HCT116 (cell line): ENCODE data around the gene PCMTD2. TPM values are rescaled to one million over a fixed set of nuclear protein-coding genes. Genes with fewer than 3 reads are reported as not detected.

Experiments used
- ATAC-seq: fragments of 200-7000 bp; cut with Tn5 transposase; 2 replicates; pipeline ENCODE4 v1.9.1; 2020; ENCODE audit warnings: mild to moderate bottlenecking, moderate library complexity
- BruUV-seq: library from RNA; stranded (reverse); fragments of 400-500 nt; replicated peaks from 2 replicates; lab custom pipeline; 2021; lab: Mats Ljungman, UMichigan
- CTCF ChIA-PET: fragments of 300-600 bp; sonication (Branson Sonifier 250); formaldehyde crosslinking; loops from one replicate; lab custom pipeline; 2021; ENCODE audit warnings: antibody characterized with exemption; lab: Charles Lee
- POLR2A ChIA-PET: fragments of 300-600, 350-600 bp; sonication (Branson Sonifier 250); formaldehyde crosslinking; loops from one replicate; lab custom pipeline; 2021; ENCODE audit warnings: antibody characterized with exemption; lab: Charles Lee
- RAD21 ChIA-PET, 2 experiments: fragments of 300-600 bp; sonication (Branson Sonifier 250); formaldehyde crosslinking; loops; one replicate each; lab custom pipeline; 2023; ENCODE audit warnings: low total read pairs in 2 of 2; ENCODE audit not compliant: uncharacterized antibody in 2 of 2, unreplicated experiment in 2 of 2, low non-redundant PET in 1 of 2; lab: Charles Lee
- DNase-seq: peaks from one replicate; pipeline ENCODE4 v3.0.0-alpha.2; 2010; ENCODE audit warnings: low read depth, low spot score
- H2AFZ ChIP-seq: fragments of 200-600 bp; shearing (Covaris generic), sonication (generic); 2 replicates; pipeline ENCODE4 v1.6.1; 2017; ENCODE audit warnings: low read depth, mixed run types, mixed read lengths, antibody characterized with exemption, low read length; ENCODE audit not compliant: poor library complexity, severe bottlenecking
- H3K27ac ChIP-seq: 2 replicates; pipeline ENCODE4 v1.5.1; 2012; ENCODE audit warnings: low read depth, low read length
- H3K27me3 ChIP-seq: fragments of 200-600 bp; sonication (generic); 2 replicates; pipeline ENCODE4 v1.6.1; 2016; ENCODE audit warnings: mixed run types, low read length, mixed read lengths; ENCODE audit not compliant: insufficient read depth
- H3K36me3 ChIP-seq, 2 experiments: fragments of 200-500 bp in 1 of 2; fragments of 200-600 bp in 1 of 2; sonication (Bioruptor generic) in 1 of 2; sonication (generic) in 1 of 2; 2 replicates each; pipeline versions ENCODE4 v1.5.1 to v1.6.1; 2014 to 2016; ENCODE audit warnings: low read length in 2 of 2, inconsistent platforms in 1 of 2, mixed read lengths in 1 of 2, mixed run types in 1 of 2; ENCODE audit not compliant: insufficient read depth in 2 of 2, control insufficient read depth in 1 of 2
- H3K4me1 ChIP-seq, 2 experiments: fragments of 200-600 bp in 1 of 2; sonication (generic) in 1 of 2; 2 replicates each; pipeline versions ENCODE4 v1.5.1 to v1.6.1; 2012 to 2017; ENCODE audit warnings: low read length in 2 of 2, inconsistent platforms in 1 of 2, mild to moderate bottlenecking in 1 of 2, mixed read lengths in 1 of 2, mixed run types in 1 of 2, moderate library complexity in 1 of 2; ENCODE audit not compliant: insufficient read depth in 2 of 2, control insufficient read depth in 1 of 2
- H3K4me2 ChIP-seq: fragments of 200-600 bp; sonication (generic); 2 replicates; pipeline ENCODE4 v1.6.1; 2017; ENCODE audit warnings: mixed run types, low read length, mixed read lengths
- H3K4me3 ChIP-seq, 2 experiments: fragments of 200-600 bp in 1 of 2; sonication (generic) in 1 of 2; replicated peaks in 1 of 2; 2 replicates each; pipeline ENCODE4 v1.5.1; 2011 to 2016; ENCODE audit warnings: low read length in 2 of 2, control low read depth in 1 of 2, low read depth in 1 of 2, mild to moderate bottlenecking in 1 of 2, mixed read lengths in 1 of 2, mixed run types in 1 of 2
- H3K79me2 ChIP-seq: fragments of 200-600 bp; sonication (generic); 2 replicates; pipeline ENCODE4 v1.6.1; 2017; ENCODE audit warnings: mild to moderate bottlenecking, mixed run types, low read length, moderate library complexity, mixed read lengths; ENCODE audit not compliant: insufficient read depth
- H3K9ac ChIP-seq: fragments of 200-600 bp; sonication (generic); 2 replicates; pipeline ENCODE4 v1.6.1; 2016; ENCODE audit warnings: low read length, mixed read lengths
- H3K9me2 ChIP-seq: fragments of 200-600 bp; sonication (generic), shearing (Covaris generic); 2 replicates; pipeline ENCODE4 v1.6.1; 2017; ENCODE audit warnings: mixed run types, mild to moderate bottlenecking, moderate library complexity; ENCODE audit not compliant: insufficient read depth
- H3K9me3 ChIP-seq, 2 experiments: fragments of 200-500 bp in 1 of 2; fragments of 200-600 bp in 1 of 2; sonication (Bioruptor generic) in 1 of 2; sonication (generic) in 1 of 2; 2 replicates each; pipeline ENCODE4 v1.6.1; 2014 to 2017; ENCODE audit warnings: low read length in 2 of 2, mixed read lengths in 2 of 2, inconsistent platforms in 1 of 2, low read depth in 1 of 2, mild to moderate bottlenecking in 1 of 2, mixed run types in 1 of 2, moderate library complexity in 1 of 2; ENCODE audit not compliant: control insufficient read depth in 1 of 2, insufficient read depth in 1 of 2
- H4K20me1 ChIP-seq: fragments of 200-600 bp; sonication (generic), shearing (Covaris generic); 2 replicates; pipeline ENCODE4 v1.6.1; 2017; ENCODE audit warnings: mixed run types, mild to moderate bottlenecking, moderate library complexity; ENCODE audit not compliant: insufficient read depth
- ATF3 ChIP-seq: IDR thresholded peaks from 2 replicates; pipeline ENCODE4 v1.6.1; 2012
- CBX3 ChIP-seq: IDR thresholded peaks from 2 replicates; pipeline ENCODE4 v1.6.1; 2012; ENCODE audit warnings: low read depth
- CEBPB ChIP-seq: IDR thresholded peaks from 2 replicates; pipeline ENCODE4 v1.6.1; 2012; ENCODE audit warnings: low read depth
- CTCF ChIP-seq, 3 experiments: fragments of 200-600 bp in 1 of 3; sonication (generic) in 1 of 3; IDR thresholded peaks in 2 of 3; conservative IDR thresholded peaks in 1 of 3; 2 replicates each; pipeline ENCODE4 v1.5.1; 2012 to 2017; ENCODE audit warnings: low read depth in 2 of 3, low read length in 2 of 3, antibody characterized with exemption in 1 of 3, borderline replicate concordance in 1 of 3, control low read depth in 1 of 3, mild to moderate bottlenecking in 1 of 3, mixed read lengths in 1 of 3, mixed run types in 1 of 3, moderate library complexity in 1 of 3; ENCODE audit not compliant: insufficient read depth in 1 of 3
- EZH2 ChIP-seq: fragments of 200-600 bp; sonication (generic); IDR thresholded peaks from 2 replicates; pipeline ENCODE4 v1.6.1; 2017; ENCODE audit warnings: antibody characterized with exemption, mixed run types
- EZH2phosphoT487 ChIP-seq: fragments of 200-600 bp; IDR thresholded peaks from 2 replicates; pipeline ENCODE4 v1.6.1; 2018; ENCODE audit warnings: antibody characterized with exemption, borderline replicate concordance
- FOSL1 ChIP-seq: IDR thresholded peaks from 2 replicates; pipeline ENCODE4 v1.6.1; 2012; ENCODE audit warnings: low read depth
- MAX ChIP-seq: IDR thresholded peaks from 2 replicates; pipeline ENCODE4 v1.6.1; 2012
- POLR2A ChIP-seq: IDR thresholded peaks from 2 replicates; pipeline ENCODE4 v1.7.0; 2011; ENCODE audit warnings: borderline replicate concordance; ENCODE audit not compliant: insufficient read depth, insufficient read length; ENCODE audit errors: extremely low read depth
- POLR2AphosphoS5 ChIP-seq: IDR thresholded peaks from 2 replicates; pipeline ENCODE4 v1.6.1; 2011; ENCODE audit warnings: mild to moderate bottlenecking, low read depth, low read length, moderate library complexity
- RAD21 ChIP-seq: IDR thresholded peaks from 2 replicates; pipeline ENCODE4 v1.6.1; 2012; ENCODE audit warnings: low read depth, mild to moderate bottlenecking
- REST ChIP-seq: IDR thresholded peaks from 2 replicates; pipeline ENCODE4 v1.6.1; 2012; ENCODE audit warnings: low read depth
- SIN3A ChIP-seq: IDR thresholded peaks from 2 replicates; pipeline ENCODE4 v1.6.1; 2012; ENCODE audit warnings: low read depth
- SP1 ChIP-seq: IDR thresholded peaks from 2 replicates; pipeline ENCODE4 v1.6.1; 2012; ENCODE audit warnings: low read depth
- TCF7L2 ChIP-seq: IDR thresholded peaks from 2 replicates; pipeline ENCODE4 v1.7.0; 2011; ENCODE audit warnings: borderline replicate concordance, inconsistent platforms; ENCODE audit not compliant: insufficient read depth, insufficient read length; ENCODE audit errors: extremely low read depth
- ZNF274 ChIP-seq: fragments of 200-500 bp; sonication (Bioruptor generic); IDR thresholded peaks from 2 replicates; pipeline ENCODE4 v1.6.1; 2014; ENCODE audit warnings: mild to moderate bottlenecking, low read depth, low read length, inconsistent platforms
- intact Hi-C: fragments of 100-400 bp; cut with micrococcal nuclease; formaldehyde crosslinking; loops from 2 replicates; pipeline ENCODE4 v1.10.0; 2022
- total RNA-seq: library from RNA; stranded (reverse); gene quantifications from one replicate; pipeline ENCODE4 v1.2.1, GENCODE V29; 2021; ENCODE audit not compliant: unreplicated experiment

PCMTD2 gene
- total RNA-seq, 1 experiment from 2014 or later = 44.7 TPM

GRCh38 chr20:64239449-64240242 lies 15.9 kb upstream of the PCMTD2 start:
- CTCF ChIA-PET = interaction anchor here (0.5 to 0.9 kb wide), 2 partner anchors 16 to 701 kb away, joined by 3 to 4 read pairs; partner anchors contain the start of gene PCMTD2
- Histone ChIP-seq H3K27me3 (no peaks in the 10 kb centered on the region), H3K4me3 (no peak overlapping the region), H3K79me2 (no peaks in the 10 kb centered on the region), H3K9me3 (no peaks in the 10 kb centered on the region), H4K20me1 (no peaks in the 10 kb centered on the region), H3K4me2 (no peak overlapping the region), H3K9ac (no peak overlapping the region), H3K9me2 (no peaks in the 10 kb centered on the region), H2AFZ (no peak overlapping the region), H3K27ac (no peak overlapping the region), H3K36me3 (no peaks in the 10 kb centered on the region), H3K4me1 (no peaks in the 10 kb centered on the region)
- no peak for TF ChIP-seq FOSL1
- no peak for TF ChIP-seq EZH2
- no peak for TF ChIP-seq CEBPB
- no peak for TF ChIP-seq EZH2phosphoT487
- TF ChIP-seq SP1 = no peak
- no peak for TF ChIP-seq SIN3A
- TF ChIP-seq REST = no peak
- no peak for TF ChIP-seq ZNF274
- no peak for TF ChIP-seq MAX
- TF ChIP-seq CTCF (IDR thresholded peaks at IDR 0.05 in 2 of 3, conservative IDR thresholded peaks at IDR 0.05 in 1 of 3; ENCODE audit: borderline replicate concordance in 1 of 3, insufficient read depth in 1 of 3, low read depth in 2 of 3, low read length in 2 of 3) = no peak
- no peak for TF ChIP-seq TCF7L2
- no peak for TF ChIP-seq CBX3
- no peak for TF ChIP-seq POLR2A
- no peak for TF ChIP-seq ATF3
- no peak for TF ChIP-seq POLR2AphosphoS5
- no peak for TF ChIP-seq RAD21
- DNase-seq (no peak), ATAC-seq (no peak)
- intact Hi-C loops = no loop called here
- RAD21 ChIA-PET = no interaction called here
- POLR2A ChIA-PET = no interaction called here
- BruUV-seq = no TSS peak
